Measurements from ENCODE around the gene RPP14.
"Not testable (repeated sequence)": the region's sequence is repeated elsewhere in the genome, so short reads cannot be mapped to it uniquely, and the experiment has no call there.

The RPP14 gene

GRCh38 chr3:58326267-58326900 is 20.3 kb downstream of the RPP14 start:
- H3K27ac ChIP-seq = no peak overlapping the region
- no peak overlapping the region for H3K4me3 ChIP-seq

GRCh38 chr3:58329150-58329921 is 23.3 kb downstream of the RPP14 start:
- Histone ChIP-seq H3K27ac (no peak overlapping the region), H3K4me3 (no peak overlapping the region)

- Histone ChIP-seq H3K4me3 (no peak overlapping the region), H3K27ac (no peak overlapping the region)
Measured at GRCh38 chr3:58329922-58330413, 23.9 kb downstream of the RPP14 start.

- peak overlapping the region in 9 of 21 experiments; percentile 78 to 88 (median 82) for H3K27ac ChIP-seq
Measured at GRCh38 chr3:58331593-58332152, 25.6 kb downstream of the RPP14 start.

GRCh38 chr3:58332575-58333188 is 26.6 kb downstream of the RPP14 start, which contains the start of gene PXK:
Gene PXK, plus strand, starts transcription at chr3:58332892. Its CDS starts 97 bp downstream, at chr3:58332989.
- Histone ChIP-seq H3K4me3 (peak within 1 kb of the TSS; percentile 66 to 89 (median 78)), H3K27ac (peak within 1 kb of the TSS; percentile 16 to 88 (median 78))

More at GRCh38 chr3:58331593-58332152, 25.6 kb downstream of the RPP14 start:
- H3K4me3 ChIP-seq = no peak overlapping the region

- Histone ChIP-seq H3K27ac (peak overlapping the region; percentile 16 to 88 (median 78)), H3K4me3 (peak overlapping the region; percentile 66 to 89 (median 78))
Measured at GRCh38 chr3:58333206-58334012, 27.4 kb downstream of the RPP14 start.

- Histone ChIP-seq H3K4me3 (peak overlapping the region; percentile 66 to 89 (median 78)), H3K27ac (peak overlapping the region in 12 of 21 experiments; percentile 14 to 88 (median 78))
Measured at GRCh38 chr3:58334013-58334321, 27.9 kb downstream of the RPP14 start.

- peak overlapping the region in 13 of 21 experiments; percentile 14 to 88 (median 74) for H3K27ac ChIP-seq
- H3K4me3 ChIP-seq = peak overlapping the region in 2 of 7 experiments; percentile 75 to 89
Measured at GRCh38 chr3:58334506-58334884, 28.4 kb downstream of the RPP14 start.

- Histone ChIP-seq H3K4me3 (peak overlapping the region in 1 of 7 experiments; percentile 18), H3K27ac (peak overlapping the region in 19 of 21 experiments; percentile 4 to 74 (median 50))
Measured at GRCh38 chr3:58335652-58335947, 29.6 kb downstream of the RPP14 start.

- H3K4me3 ChIP-seq = no peak overlapping the region
- peak overlapping the region in 1 of 21 experiments; percentile 73 for H3K27ac ChIP-seq
Measured at GRCh38 chr3:58336135-58336882, 30.3 kb downstream of the RPP14 start.

GRCh38 chr3:58337190-58337589 is 31.1 kb downstream of the RPP14 start:
- H3K27ac ChIP-seq = no peak overlapping the region
- no peak overlapping the region for H3K4me3 ChIP-seq

GRCh38 chr3:58339146-58339545 is 33.1 kb downstream of the RPP14 start:
- H3K4me3 ChIP-seq, H3K27ac ChIP-seq: not testable (repeated sequence)

GRCh38 chr3:58340594-58341244 is 34.7 kb downstream of the RPP14 start:
- Histone ChIP-seq H3K4me3 (no peak overlapping the region), H3K27ac (no peak overlapping the region)

- H3K27ac ChIP-seq = no peak overlapping the region
- no peak overlapping the region for H3K4me3 ChIP-seq
Measured at GRCh38 chr3:58341376-58341775, 35.3 kb downstream of the RPP14 start.

- Histone ChIP-seq H3K4me3 (no peak overlapping the region), H3K27ac (no peak overlapping the region)
Measured at GRCh38 chr3:58342676-58343075, 36.6 kb downstream of the RPP14 start.

- Histone ChIP-seq H3K27ac (no peak overlapping the region), H3K4me3 (no peak overlapping the region)
Measured at GRCh38 chr3:58345457-58345856, 39.4 kb downstream of the RPP14 start.

GRCh38 chr3:58346368-58346767 is 40.3 kb downstream of the RPP14 start:
- Histone ChIP-seq H3K4me3 (no peak overlapping the region), H3K27ac (no peak overlapping the region)

GRCh38 chr3:58347984-58348383 is 41.9 kb downstream of the RPP14 start:
- Histone ChIP-seq H3K4me3 (no peak overlapping the region), H3K27ac (no peak overlapping the region)

Data from skin epidermis (tissue), 12 donors.